Omental fat pad (tissue), 4 donors: ENCODE measurements around the gene F2RL2. TPM values are rescaled to one million over a fixed set of nuclear protein-coding genes. Genes with fewer than 3 reads are reported as not detected.

ENCODE experiments used
- ATAC-seq: fragments of 150-250 bp; one replicate; pipeline ENCODE4 v1.9.1; 2016; ENCODE audit warnings: mild to moderate bottlenecking, moderate library complexity; ENCODE audit not compliant: low FRiP score
- DNase-seq: peaks from one replicate; pipeline ENCODE4 v3.0.0-alpha.2; 2019; ENCODE audit warnings: low spot score
- CTCF ChIP-seq, 3 donors: fragments of 450-650 bp; IDR thresholded peaks; one replicate each; pipeline ENCODE4 v1.5.1; 2016 to 2017; ENCODE audit warnings: antibody characterized with exemption in 3 of 3, mild to moderate bottlenecking in 3 of 3, moderate library complexity in 2 of 3
- total RNA-seq, 4 donors: library from RNA; depleted of rRNA; stranded (reverse); fragments of >200 nt; gene quantifications; one replicate each; pipeline ENCODE4 v1.1.0, GENCODE V29; 2016

F2RL2 gene
- total RNA-seq, 4 donors from 2014 or later: 0.28 to 0.63 TPM; not detected in 2

GRCh38 chr5:76625087-76625815 is 2.0 kb upstream of the F2RL2 start:
- TF ChIP-seq CTCF (IDR thresholded peaks at IDR 0.05): no peak

GRCh38 chr5:76622076-76622475 is 1.1 kb downstream of the F2RL2 start:
- ATAC-seq (no peak), DNase-seq (no peak)
- TF ChIP-seq CTCF (IDR thresholded peaks at IDR 0.05): no peak

More at GRCh38 chr5:76625087-76625815, 2.0 kb upstream of the F2RL2 start:
- ATAC-seq: no peak
- no peak for DNase-seq

- TF ChIP-seq CTCF (IDR thresholded peaks at IDR 0.05): no peak
- no peak for DNase-seq
- ATAC-seq: no peak
Measured at GRCh38 chr5:76620166-76620565, 3.0 kb downstream of the F2RL2 start.

- no peak for TF ChIP-seq CTCF (IDR thresholded peaks at IDR 0.05)
- DNase-seq (no peak), ATAC-seq (no peak)
Measured at GRCh38 chr5:76617675-76618074, 5.5 kb downstream of the F2RL2 start.

- ATAC-seq: no peak
- DNase-seq: no peak
Measured at GRCh38 chr5:76617229-76617628, 6.0 kb downstream of the F2RL2 start.

GRCh38 chr5:76616206-76616605 is 7.0 kb downstream of the F2RL2 start:
- no peak for TF ChIP-seq CTCF (IDR thresholded peaks at IDR 0.05)
- ATAC-seq: no peak
- no peak for DNase-seq

More at GRCh38 chr5:76617229-76617628, 6.0 kb downstream of the F2RL2 start:
- no peak for TF ChIP-seq CTCF (IDR thresholded peaks at IDR 0.05)

GRCh38 chr5:76615759-76616158 is 7.4 kb downstream of the F2RL2 start:
- ATAC-seq (no peak), DNase-seq (no peak)
- no peak for TF ChIP-seq CTCF (IDR thresholded peaks at IDR 0.05)
